Esophagus muscularis mucosa (tissue), 3 donors: ENCODE data around the gene TEX14.

Source experiments
- CTCF ChIP-seq, 3 experiments: fragments of 200-600 bp in 2 of 3; fragments of 450-650 bp in 1 of 3; sonication (generic) in 2 of 3; IDR thresholded peaks; one replicate each; pipeline ENCODE4 v1.5.1; 2017 to 2019; ENCODE audit warnings: antibody characterized with exemption in 3 of 3, mild to moderate bottlenecking in 2 of 3, moderate library complexity in 1 of 3
- POLR2AphosphoS5 ChIP-seq, 2 donors: sonication (generic); formaldehyde crosslinking; IDR thresholded peaks; one replicate each; pipeline ENCODE4 v1.6.1; 2017; ENCODE audit warnings: antibody characterized with exemption in 2 of 2

DNA sequence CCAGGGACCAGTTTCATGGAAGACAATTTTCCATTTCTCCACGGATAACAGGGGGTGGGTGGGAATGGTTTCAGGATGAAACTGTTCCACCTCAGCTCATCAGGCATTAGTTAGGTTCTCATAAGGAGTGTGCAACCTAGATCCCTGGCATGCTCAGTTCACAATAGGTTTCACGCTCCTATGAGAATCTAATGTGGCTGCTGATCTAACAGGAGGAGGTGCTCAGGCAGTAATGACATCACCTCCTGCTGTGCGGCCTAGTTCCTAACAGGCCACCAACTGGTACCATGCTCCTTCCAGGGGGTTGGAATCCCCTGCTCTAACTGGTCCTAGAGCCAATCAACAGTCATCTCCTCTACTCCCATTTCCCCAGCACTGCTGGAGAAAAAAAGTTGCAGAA, 19.9 kb downstream of the TEX14 start:
- TF ChIP-seq CTCF (IDR thresholded peaks at IDR 0.05) (no peak), POLR2AphosphoS5 (IDR thresholded peaks at IDR 0.05) (no peak)
